Upper lobe of left lung (tissue), 6 donors: ENCODE results near the gene BAMBI. TPM values are rescaled to one million over a fixed set of nuclear protein-coding genes. Genes with fewer than 3 reads are reported as not detected.

Source experiments
- ATAC-seq, 2 donors: fragments of 200-7000 bp; cut with Tn5 transposase; one replicate each; pipeline ENCODE4 v1.9.1; 2022; ENCODE audit warnings: mild to moderate bottlenecking in 2 of 2, moderate library complexity in 2 of 2; ENCODE audit not compliant: low FRiP score in 2 of 2
- DNase-seq, 2 donors: peaks; one replicate each; pipeline ENCODE4 v3.0.0-alpha.2; 2019 to 2020
- H3K27ac ChIP-seq, 4 donors: fragments of 200-600 bp; sonication (generic); one replicate each; pipeline ENCODE4 v1.5.1; 2016 to 2019
- H3K27me3 ChIP-seq, 4 donors: fragments of 200-600 bp; sonication (generic); one replicate each; pipeline ENCODE4 v1.5.1; 2017 to 2019
- H3K36me3 ChIP-seq, 4 donors: fragments of 200-600 bp; sonication (generic); one replicate each; pipeline ENCODE4 v1.5.1; 2016 to 2019
- H3K4me1 ChIP-seq, 4 donors: fragments of 200-600 bp; sonication (generic); one replicate each; pipeline ENCODE4 v1.5.1; 2018 to 2019
- H3K4me3 ChIP-seq, 4 donors: fragments of 200-600 bp; sonication (generic); one replicate each; pipeline ENCODE4 v1.5.1; 2017 to 2019; ENCODE audit warnings: mild to moderate bottlenecking in 2 of 4, moderate library complexity in 1 of 4
- H3K9me3 ChIP-seq, 4 donors: fragments of 200-600 bp; sonication (generic); one replicate each; pipeline ENCODE4 v1.5.1; 2018 to 2019
- CTCF ChIP-seq, 6 experiments: fragments of 450-650 bp in 4 of 6; fragments of 200-600 bp in 2 of 6; sonication (generic) in 2 of 6; IDR thresholded peaks; one replicate each; pipeline ENCODE4 v1.5.1; 2016 to 2019; ENCODE audit warnings: antibody characterized with exemption in 6 of 6
- EP300 ChIP-seq, 4 donors: sonication (generic); formaldehyde crosslinking; IDR thresholded peaks; one replicate each; pipeline ENCODE4 v1.5.1; 2017; ENCODE audit warnings: antibody characterized with exemption in 4 of 4, control low read depth in 2 of 4
- POLR2A ChIP-seq, 4 donors: fragments of 450-650 bp; IDR thresholded peaks; one replicate each; pipeline ENCODE4 v1.5.1; 2016 to 2017; ENCODE audit warnings: antibody characterized with exemption in 4 of 4, mild to moderate bottlenecking in 2 of 4
- POLR2AphosphoS5 ChIP-seq, 2 donors: sonication (generic); formaldehyde crosslinking; IDR thresholded peaks; one replicate each; pipeline ENCODE4 v1.5.1; 2017; ENCODE audit warnings: antibody characterized with exemption in 2 of 2
- WGBS, 2 donors: methylation state at CpG; one replicate each; pipeline ENCODE4 v1.1.5; 2017 to 2018; 5-methylcytosine and 5-hydroxymethylcytosine counted together
- total RNA-seq, 6 donors: library from RNA; depleted of rRNA in 4 of 6; stranded (reverse); fragments of >200 nt in 4 of 6; gene quantifications; one replicate each; pipeline versions ENCODE4 v1.1.0 to v1.2.1, GENCODE V29; 2016 to 2021
- donor health status: DM: no; HTN: no; CAD: no; lungs with moderate emphysema.
- donor health status: DM: no; HTN: yes; CAD: no; lungs with severe emphysema.

BAMBI gene
- total RNA-seq, 6 donors from 2014 or later: 2.8 to 14.3 (median 8.8) TPM

- no peaks in the 10 kb centered on the region for H3K27me3 ChIP-seq
- no peak for DNase-seq
- peaks cover 0 to 2% (median 0%) of the 10 kb centered on the region in 4 donors for H3K9me3 ChIP-seq
- ATAC-seq: no peak
- no peaks in the 10 kb centered on the region for H3K36me3 ChIP-seq
- TF ChIP-seq POLR2AphosphoS5 (IDR thresholded peaks at IDR 0.05) (no peak), EP300 (IDR thresholded peaks at IDR 0.05) (no peak), POLR2A (IDR thresholded peaks at IDR 0.05) (no peak), CTCF (IDR thresholded peaks at IDR 0.05) (no peak)
- WGBS, 2 donors: 80 to 84% methylated on average over 6 of the region's 6 CpGs
- H3K4me1 ChIP-seq: no peaks in the 10 kb centered on the region
- H3K4me3 ChIP-seq: no peak overlapping the region
- H3K27ac ChIP-seq: no peak overlapping the region
These were observed 43.6 kb upstream of the BAMBI start for GRCh38 chr10:28633750-28634149.

- Histone ChIP-seq H3K27me3 (no peaks in the 10 kb centered on the region), H3K4me1 (no peaks in the 10 kb centered on the region), H3K9me3 (peaks cover 0 to 2% (median 0%) of the 10 kb centered on the region in 4 donors), H3K4me3 (no peak overlapping the region), H3K36me3 (no peaks in the 10 kb centered on the region), H3K27ac (no peak overlapping the region)
- no peak for ATAC-seq
- WGBS, 2 donors: 80 to 86% methylated on average over 5 of the region's 5 CpGs
- no peak for DNase-seq
- TF ChIP-seq POLR2A (IDR thresholded peaks at IDR 0.05) (no peak), EP300 (IDR thresholded peaks at IDR 0.05) (no peak), POLR2AphosphoS5 (IDR thresholded peaks at IDR 0.05) (no peak), CTCF (IDR thresholded peaks at IDR 0.05) (no peak)
These were observed 40.0 kb upstream of the BAMBI start for GRCh38 chr10:28637346-28637745.

GRCh38 chr10:28638392-28638791, 38.9 kb upstream of the BAMBI start:
- no peak for ATAC-seq
- Histone ChIP-seq H3K27ac (no peak overlapping the region), H3K9me3 (peaks cover 0 to 2% (median 0%) of the 10 kb centered on the region in 4 donors), H3K27me3 (no peaks in the 10 kb centered on the region), H3K36me3 (no peaks in the 10 kb centered on the region), H3K4me3 (no peak overlapping the region), H3K4me1 (no peaks in the 10 kb centered on the region)
- TF ChIP-seq CTCF (IDR thresholded peaks at IDR 0.05): no peak
- TF ChIP-seq EP300 (IDR thresholded peaks at IDR 0.05): no peak
- TF ChIP-seq POLR2AphosphoS5 (IDR thresholded peaks at IDR 0.05): no peak
- TF ChIP-seq POLR2A (IDR thresholded peaks at IDR 0.05): no peak
- no peak for DNase-seq

GRCh38 chr10:28640551-28640950, 36.8 kb upstream of the BAMBI start:
- Histone ChIP-seq H3K27me3 (no peaks in the 10 kb centered on the region), H3K27ac (no peak overlapping the region), H3K4me3 (no peak overlapping the region), H3K9me3 (peaks cover 0 to 2% (median 0%) of the 10 kb centered on the region in 4 donors), H3K4me1 (no peaks in the 10 kb centered on the region), H3K36me3 (no peaks in the 10 kb centered on the region)
- WGBS, 2 donors: 51 to 79% methylated on average over 2 of the region's 2 CpGs
- TF ChIP-seq POLR2A (IDR thresholded peaks at IDR 0.05) (no peak), POLR2AphosphoS5 (IDR thresholded peaks at IDR 0.05) (no peak), EP300 (IDR thresholded peaks at IDR 0.05) (no peak), CTCF (IDR thresholded peaks at IDR 0.05) (no peak)
- ATAC-seq (no peak), DNase-seq (no peak)

- WGBS, 2 donors: 60 to 73% methylated on average over 5 of the region's 5 CpGs
- DNase-seq: no peak
- TF ChIP-seq EP300 (IDR thresholded peaks at IDR 0.05) (no peak), CTCF (IDR thresholded peaks at IDR 0.05) (no peak), POLR2A (IDR thresholded peaks at IDR 0.05) (no peak), POLR2AphosphoS5 (IDR thresholded peaks at IDR 0.05) (no peak)
These were observed 32.7 kb upstream of the BAMBI start for GRCh38 chr10:28644647-28645046.

More at GRCh38 chr10:28644647-28645046, 32.7 kb upstream of the BAMBI start:
- Histone ChIP-seq H3K27ac (no peak overlapping the region), H3K4me3 (no peak overlapping the region), H3K36me3 (no peaks in the 10 kb centered on the region), H3K27me3 (no peaks in the 10 kb centered on the region), H3K9me3 (no peaks in the 10 kb centered on the region), H3K4me1 (no peaks in the 10 kb centered on the region)
- ATAC-seq: no peak
